ENCODE results near the gene PLB1. TPM values are rescaled to one million over a fixed set of nuclear protein-coding genes. Genes with fewer than 3 reads are reported as not detected.

Gene PLB1
- total RNA-seq, 1 experiment from 2014 or later: 0.44 TPM

- Mint-ChIP-seq H3K4me3 (no peak overlapping the region), H3K27ac (no peak overlapping the region), H3K4me1 (peaks cover 10% of the 10 kb centered on the region), H3K27me3 (ENCODE audit: low read depth) (no peaks in the 10 kb centered on the region), H3K9me3 (no peaks in the 10 kb centered on the region), H3K36me3 (no peaks in the 10 kb centered on the region)
- DNase-seq (ENCODE audit: low spot score) (no peak), ATAC-seq (no peak)
- TF ChIP-seq E2F1 (CRISPR knock-in tag; IDR thresholded peaks at IDR 0.05): no peak
- no peak for TF ChIP-seq CBFB (CRISPR knock-in tag; IDR thresholded peaks at IDR 0.05; ENCODE audit: low read depth)
- no peak for TF ChIP-seq ESRRA (CRISPR knock-in tag; IDR thresholded peaks at IDR 0.05; ENCODE audit: borderline replicate concordance)
- no peak for TF ChIP-seq KAT7 (CRISPR knock-in tag; IDR thresholded peaks at IDR 0.05; ENCODE audit: borderline replicate concordance)
- TF ChIP-seq USF2 (CRISPR knock-in tag; IDR thresholded peaks at IDR 0.05): no peak
- TF ChIP-seq ZMAT4 (CRISPR knock-in tag; IDR thresholded peaks at IDR 0.05): no peak
- no peak for TF ChIP-seq JUN (CRISPR knock-in tag; IDR thresholded peaks at IDR 0.05)
- TF ChIP-seq PREB (CRISPR knock-in tag; IDR thresholded peaks at IDR 0.05; ENCODE audit: borderline replicate concordance): no peak
- no peak for TF ChIP-seq SMAD3 (CRISPR knock-in tag; IDR thresholded peaks at IDR 0.05; ENCODE audit: borderline replicate concordance)
- TF ChIP-seq GABPB1 (CRISPR knock-in tag; IDR thresholded peaks at IDR 0.05): no peak
- no peak for TF ChIP-seq ZNF425 (CRISPR knock-in tag; conservative IDR thresholded peaks at IDR 0.05)
- TF ChIP-seq ELF4 (CRISPR knock-in tag; IDR thresholded peaks at IDR 0.05; ENCODE audit: low read depth): no peak
- no peak for TF ChIP-seq ETV6 (CRISPR knock-in tag; IDR thresholded peaks at IDR 0.05)
- TF ChIP-seq ZNF263 (CRISPR knock-in tag; IDR thresholded peaks at IDR 0.05; ENCODE audit: low read depth): no peak
- TF ChIP-seq IRF1 (CRISPR knock-in tag; IDR thresholded peaks at IDR 0.05): no peak
- no peak for TF ChIP-seq OVOL2 (CRISPR knock-in tag; IDR thresholded peaks at IDR 0.05; ENCODE audit: borderline replicate concordance)
- no peak for TF ChIP-seq ZNF423 (CRISPR knock-in tag; IDR thresholded peaks at IDR 0.05)
- TF ChIP-seq CREB1 (CRISPR knock-in tag; IDR thresholded peaks at IDR 0.05): no peak
- ChIA-PET POLR2A (no interaction called here), CTCF (interaction anchor here (0.7 to 2.1 kb wide), 2 partner anchors 8 to 9 kb away, joined by 4 to 6 read pairs; no protein-coding TSS in a partner anchor)
These were observed 134.1 kb downstream of the PLB1 start for GRCh38 chr2:28629910-28630309.

- Mint-ChIP-seq H3K27me3 (ENCODE audit: low read depth) (no peaks in the 10 kb centered on the region), H3K9me3 (no peaks in the 10 kb centered on the region), H3K4me3 (no peak overlapping the region), H3K4me1 (peaks cover 5% of the 10 kb centered on the region), H3K36me3 (no peaks in the 10 kb centered on the region), H3K27ac (no peak overlapping the region)
- ATAC-seq: no peak
- POLR2A ChIA-PET: no interaction called here
- CTCF ChIA-PET: interaction anchor here (0.9 to 2.1 kb wide), 2 partner anchors 9 to 36 kb away, joined by 3 to 6 read pairs; no protein-coding TSS in a partner anchor
- DNase-seq (ENCODE audit: low spot score): no peak
- TF ChIP-seq ZNF219 (CRISPR knock-in tag; IDR thresholded peaks at IDR 0.05; ENCODE audit: borderline replicate concordance) (no peak), MLX (CRISPR knock-in tag; IDR thresholded peaks at IDR 0.05) (no peak), FOXP1 (CRISPR knock-in tag; IDR thresholded peaks at IDR 0.05; ENCODE audit: borderline replicate concordance) (no peak), E2F1 (CRISPR knock-in tag; IDR thresholded peaks at IDR 0.05) (no peak), USF1 (CRISPR knock-in tag; IDR thresholded peaks at IDR 0.05) (no peak), FOXK1 (CRISPR knock-in tag; IDR thresholded peaks at IDR 0.05) (no peak)
These were observed 134.5 kb downstream of the PLB1 start for GRCh38 chr2:28630341-28630740.
